Choroid plexus epithelial cell (primary cell): Measurements from ENCODE around the gene FMC1.

Experiments
- DNase-seq: peaks from one replicate; pipeline ENCODE4 v3.0.0-alpha.2; 2010; ENCODE audit warnings: low read depth
- H3K4me3 ChIP-seq: 2 replicates; pipeline ENCODE4 v1.5.1; 2011; ENCODE audit warnings: low read depth, mild to moderate bottlenecking, control low read depth, low read length, moderate library complexity
- CTCF ChIP-seq: conservative IDR thresholded peaks from 2 replicates; pipeline ENCODE4 v1.5.1; 2011; ENCODE audit warnings: low read depth, mild to moderate bottlenecking, control low read depth, inconsistent platforms, low read length, moderate library complexity

Gene FMC1

GRCh38 chr7:139382439-139382838 lies 41.3 kb downstream of the FMC1 start:
- no peak for DNase-seq
- no peak for TF ChIP-seq CTCF
- no peak overlapping the region for H3K4me3 ChIP-seq

GRCh38 chr7:139384611-139385010 lies 43.5 kb downstream of the FMC1 start:
- no peak for DNase-seq
- no peak overlapping the region for H3K4me3 ChIP-seq
- no peak for TF ChIP-seq CTCF

DNA sequence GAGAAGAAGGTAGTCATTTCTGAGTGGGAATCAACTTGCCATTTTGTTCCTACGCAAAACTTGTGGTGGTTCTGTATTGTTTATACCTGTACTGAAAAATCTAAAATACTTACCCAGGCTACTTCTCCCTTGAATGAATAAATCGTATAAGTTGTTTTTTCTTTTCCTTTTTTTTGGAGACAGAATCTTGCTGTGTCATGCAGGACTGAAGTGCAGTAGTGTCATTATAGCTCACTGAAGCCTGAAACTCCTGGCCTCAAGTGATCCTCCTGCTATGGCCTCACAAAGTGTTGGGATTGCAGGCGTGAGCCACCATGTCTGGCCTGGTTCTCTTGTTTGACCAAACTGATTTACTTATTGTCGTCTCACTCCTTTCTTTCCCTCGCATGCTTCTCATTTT lies 46.5 kb downstream of the FMC1 start:
- DNase-seq, result no peak
- TF ChIP-seq CTCF, result no peak
- H3K4me3 ChIP-seq, result no peak overlapping the region

DNA sequence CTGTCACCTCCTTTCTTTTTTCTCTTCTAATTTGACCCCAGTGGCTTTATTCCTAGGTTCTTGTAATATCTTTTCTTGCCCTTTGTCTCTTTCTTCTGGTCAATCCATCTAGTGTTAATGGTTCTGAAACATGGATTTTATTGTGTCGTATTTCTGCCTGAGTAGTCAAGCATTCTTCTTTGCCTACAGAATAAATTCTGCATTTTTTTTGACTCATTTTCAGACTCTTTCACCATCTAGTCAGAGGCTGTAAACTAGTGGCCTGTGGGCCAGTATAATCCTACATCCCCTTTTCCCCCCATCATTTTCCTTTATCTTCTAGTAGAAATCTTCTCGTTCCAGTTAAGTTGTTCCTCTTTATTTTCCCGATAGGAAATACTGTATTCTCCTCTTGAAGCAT lies 48.0 kb downstream of the FMC1 start:
- no peak for TF ChIP-seq CTCF
- no peak for DNase-seq

GRCh38 chr7:139389774-139390173 lies 48.6 kb downstream of the FMC1 start:
- H3K4me3 ChIP-seq, result no peak overlapping the region
- no peak for TF ChIP-seq CTCF
- DNase-seq, result no peak

More for the DNA sequence above, 48.0 kb downstream of the FMC1 start:
- H3K4me3 ChIP-seq, result no peak overlapping the region

- no peak for TF ChIP-seq CTCF
- DNase-seq, result no peak
- H3K4me3 ChIP-seq, result no peak overlapping the region
These were observed 52.6 kb downstream of the FMC1 start for GRCh38 chr7:139393621-139394211.

DNA sequence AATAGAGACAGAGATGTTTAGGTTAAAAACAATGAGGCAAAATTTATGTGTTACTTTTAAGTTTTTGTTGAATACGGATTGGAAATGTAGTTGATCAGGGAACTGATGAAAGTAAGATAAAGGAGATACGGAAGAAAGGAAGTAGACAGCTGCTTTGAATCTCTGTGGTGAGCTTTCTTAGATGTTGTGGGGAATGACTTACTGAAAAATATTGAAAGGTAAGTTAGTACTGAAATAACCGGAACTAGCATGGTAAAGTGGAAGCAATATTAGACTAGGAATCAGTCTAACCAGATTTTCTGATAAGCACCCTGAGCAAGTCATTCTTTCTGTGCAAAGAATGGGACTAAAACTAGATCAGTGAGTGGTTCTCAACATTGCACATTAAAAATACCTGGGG lies 53.4 kb downstream of the FMC1 start:
- no peak for TF ChIP-seq CTCF
- H3K4me3 ChIP-seq, result no peak overlapping the region
- DNase-seq, result no peak
